GM18502 (cell line): ENCODE measurements around the gene TSPAN5.
"Not testable (repeated sequence)": the region's sequence is repeated elsewhere in the genome, so short reads cannot be mapped to it uniquely, and the experiment has no call there.

Experiments used
- ATAC-seq: cut with Tn5 transposase; IDR thresholded peaks from one replicate; pipeline ENCODE4 v1.9.1; 2021; ENCODE audit warnings: mild to moderate bottlenecking; ENCODE audit not compliant: unreplicated experiment, poor library complexity

The TSPAN5 gene

DNA sequence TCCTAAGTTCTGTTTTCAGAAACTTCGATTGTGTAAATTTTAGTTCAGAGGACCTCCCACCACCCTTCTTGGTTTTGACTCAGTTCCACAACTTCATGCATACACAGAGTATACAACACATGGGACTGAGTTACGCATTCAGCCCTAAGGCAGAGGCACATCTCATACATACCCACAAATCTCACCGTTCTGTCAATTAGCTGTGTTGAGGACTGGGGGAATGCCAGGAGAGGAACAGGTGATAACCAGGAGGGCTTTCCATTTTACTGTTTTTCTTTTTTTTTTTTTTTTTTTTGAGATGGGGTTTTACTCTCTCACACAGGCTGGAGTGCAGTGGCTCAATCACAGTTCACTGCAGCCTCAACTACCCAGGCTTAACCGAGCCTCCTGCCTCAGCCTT, 150.2 kb downstream of the TSPAN5 start:
- ATAC-seq = no peak

DNA sequence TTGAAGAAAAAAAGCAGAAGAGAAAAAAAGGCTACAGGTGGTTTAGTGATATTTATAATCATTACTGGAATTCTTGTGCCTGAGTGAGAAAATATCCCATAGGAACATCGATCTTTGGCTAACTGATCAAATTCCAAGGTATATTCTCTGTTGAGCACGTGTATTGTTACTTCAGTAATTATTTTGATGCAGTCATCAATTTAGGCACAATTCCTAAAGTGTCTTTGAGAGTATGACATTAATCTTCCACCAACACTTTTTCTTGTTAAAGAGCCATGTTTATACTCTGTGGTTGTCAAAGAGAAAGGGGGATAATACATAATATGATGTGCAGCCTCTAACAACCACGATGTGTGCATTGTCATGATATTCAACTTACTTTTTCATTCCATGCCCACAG, 151.1 kb downstream of the TSPAN5 start:
- no peak for ATAC-seq

DNA sequence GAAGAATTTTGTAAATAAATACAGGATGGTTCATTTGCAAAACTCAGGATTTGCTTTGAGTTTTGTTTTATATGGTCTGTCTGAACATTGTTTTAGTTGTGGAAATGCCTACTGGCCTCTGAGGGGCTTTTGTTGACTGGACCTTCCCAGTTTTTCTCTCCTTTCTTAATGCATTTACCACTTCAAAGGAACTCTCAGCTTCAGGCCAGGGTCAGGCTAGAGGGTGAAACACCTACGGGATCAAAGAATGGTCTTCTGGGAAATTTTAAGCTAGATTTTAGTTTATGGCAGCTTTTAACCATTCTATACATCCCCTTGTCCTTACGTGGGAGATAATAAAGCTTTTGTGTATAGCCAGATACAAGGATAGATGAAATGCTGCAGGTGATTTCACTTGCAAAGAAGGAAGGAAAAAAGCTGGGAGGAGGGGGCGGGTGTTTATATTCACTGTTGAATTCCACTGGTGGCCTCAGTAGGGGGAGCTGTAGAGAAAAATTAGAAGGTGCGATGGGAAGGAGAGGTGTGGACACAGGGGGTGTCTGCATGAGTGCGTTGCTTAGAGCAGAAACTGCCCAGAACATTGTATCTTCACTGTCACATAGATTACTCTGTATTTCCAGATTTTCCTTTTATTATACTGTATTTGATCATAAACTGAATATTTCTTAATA, 151.8 kb downstream of the TSPAN5 start:
- no peak for ATAC-seq

DNA sequence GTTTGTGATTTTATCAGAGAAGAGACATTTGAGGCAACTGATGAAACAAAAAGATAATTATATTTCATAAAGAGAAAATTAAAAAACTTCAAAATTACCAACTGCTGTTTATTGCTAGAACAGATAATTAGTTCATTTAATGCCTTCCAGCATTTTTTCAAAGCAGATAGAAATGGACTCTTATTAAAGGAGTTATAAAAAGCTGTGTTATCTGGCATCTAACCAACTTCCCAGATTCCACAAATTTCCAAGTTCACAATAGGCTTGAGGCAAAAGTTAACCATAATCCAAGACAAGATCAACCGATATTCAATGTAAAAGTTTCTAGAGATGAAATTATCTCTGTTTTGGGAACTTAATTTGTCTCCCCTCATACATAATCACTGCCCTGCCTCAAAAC, 152.4 kb downstream of the TSPAN5 start:
- ATAC-seq = no peak

DNA sequence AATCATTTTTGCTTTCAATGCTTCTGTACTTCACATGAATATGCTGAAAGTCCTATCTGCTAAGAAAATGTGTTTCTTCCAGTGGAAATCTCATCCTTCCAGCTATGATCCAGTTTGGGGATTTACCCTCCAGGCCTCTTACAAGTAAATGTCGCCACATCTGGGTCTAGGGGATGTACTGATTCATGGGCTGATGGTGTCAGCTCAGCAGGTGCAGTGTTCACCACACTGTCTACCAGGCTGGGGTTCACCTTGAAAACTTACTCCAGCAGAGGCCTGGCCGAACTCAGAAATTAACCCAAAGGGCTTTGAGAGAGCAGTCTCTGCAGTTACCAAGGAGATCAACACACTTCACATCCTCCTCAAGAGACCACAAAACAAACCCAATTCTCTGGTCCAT, 154.3 kb downstream of the TSPAN5 start:
- ATAC-seq = no peak

DNA sequence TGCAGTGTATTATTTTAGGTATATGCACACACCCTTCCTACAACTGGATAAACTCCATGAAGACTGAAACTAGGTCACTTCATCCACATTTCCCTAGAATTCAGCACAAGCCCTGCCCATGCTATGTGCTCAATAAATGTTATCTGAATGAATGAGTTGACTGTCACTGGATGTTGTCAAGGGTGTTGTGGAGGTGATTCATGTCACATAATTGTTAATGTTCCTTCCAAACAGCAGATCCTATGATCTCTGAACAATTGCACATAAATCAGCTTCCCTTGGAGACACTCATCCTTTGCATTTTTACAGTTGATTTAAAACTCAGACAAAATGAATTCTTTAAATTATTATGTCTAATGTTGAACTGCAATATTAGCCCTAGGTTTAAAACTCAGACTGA, 154.7 kb downstream of the TSPAN5 start:
- no peak for ATAC-seq

DNA sequence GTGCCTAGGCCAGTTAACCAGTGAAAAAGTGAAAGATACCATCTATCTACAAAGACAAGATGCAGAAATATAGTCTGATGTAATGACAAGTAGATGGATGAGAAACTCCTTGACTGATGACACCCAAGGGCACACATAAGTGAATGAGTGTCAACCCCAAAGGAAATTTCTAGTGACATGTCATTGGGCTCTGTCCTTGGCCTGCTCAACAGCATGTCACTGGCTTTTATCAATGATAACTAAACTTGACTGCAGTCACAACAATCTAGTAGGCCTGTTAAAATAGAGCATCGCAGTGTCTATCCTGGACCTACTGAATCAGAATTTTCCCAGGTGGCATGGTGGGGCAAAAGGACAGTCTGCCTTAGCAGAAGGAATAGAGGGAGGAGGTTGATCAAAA, 155.8 kb downstream of the TSPAN5 start:
- ATAC-seq = no peak

DNA sequence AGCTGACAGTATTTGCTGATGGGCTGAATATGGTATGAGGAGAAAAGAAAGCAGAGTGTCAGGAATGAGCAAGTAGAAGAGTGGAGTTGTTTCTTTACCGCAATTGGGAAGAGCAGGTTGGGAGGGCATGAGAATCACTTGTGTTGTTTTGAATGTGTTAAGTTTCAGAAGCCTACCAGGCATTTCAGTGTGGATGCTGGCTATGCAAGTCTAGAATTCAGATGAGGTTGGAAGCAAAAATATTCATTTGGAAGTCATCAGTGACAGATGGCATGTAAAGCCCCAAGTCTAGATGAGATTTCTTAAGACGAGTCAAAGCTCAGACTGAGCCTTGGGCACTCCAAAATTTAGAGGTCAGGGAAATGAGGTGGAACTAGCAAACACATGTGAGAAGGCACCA, 156.4 kb downstream of the TSPAN5 start:
- ATAC-seq = no peak

DNA sequence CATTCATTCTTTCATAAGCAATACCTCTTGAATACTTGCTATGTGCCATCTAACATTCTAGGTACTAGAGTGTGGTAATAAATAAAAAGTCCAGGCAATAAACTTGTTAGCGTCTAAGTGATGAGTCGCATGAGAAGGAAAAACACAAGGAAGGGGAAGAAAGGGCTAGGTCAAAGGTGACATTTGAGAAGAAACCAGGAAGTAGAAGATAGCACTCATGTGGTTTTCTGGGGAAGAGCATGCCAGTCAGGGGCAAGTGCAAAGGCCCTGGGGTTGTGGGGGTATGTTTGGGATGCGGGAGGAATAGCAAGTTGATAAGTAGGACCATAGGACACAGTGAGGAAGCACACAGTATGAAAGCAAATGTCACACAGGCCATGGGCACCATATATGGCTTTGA, 157.0 kb downstream of the TSPAN5 start:
- no peak for ATAC-seq

DNA sequence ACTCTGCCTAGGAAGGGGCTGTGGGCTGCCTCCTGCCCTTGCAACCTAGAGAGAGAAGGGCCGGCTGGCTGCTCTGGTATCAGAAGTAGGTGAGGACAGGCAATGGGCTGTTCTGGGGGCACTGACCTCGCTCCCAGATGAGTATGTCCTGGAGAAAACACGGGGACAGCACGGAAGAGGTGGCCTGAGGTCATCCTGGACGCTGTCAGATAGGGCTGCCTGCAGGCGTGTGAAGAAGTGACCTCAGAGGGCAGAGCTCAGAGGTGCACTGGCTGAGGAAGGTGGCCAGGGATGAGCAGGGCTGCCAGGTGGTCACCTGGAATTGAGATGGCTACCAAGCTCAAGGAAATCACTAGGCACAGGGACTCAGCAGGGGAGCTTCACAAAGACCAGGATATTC, 159.6 kb downstream of the TSPAN5 start:
- no peak for ATAC-seq

DNA sequence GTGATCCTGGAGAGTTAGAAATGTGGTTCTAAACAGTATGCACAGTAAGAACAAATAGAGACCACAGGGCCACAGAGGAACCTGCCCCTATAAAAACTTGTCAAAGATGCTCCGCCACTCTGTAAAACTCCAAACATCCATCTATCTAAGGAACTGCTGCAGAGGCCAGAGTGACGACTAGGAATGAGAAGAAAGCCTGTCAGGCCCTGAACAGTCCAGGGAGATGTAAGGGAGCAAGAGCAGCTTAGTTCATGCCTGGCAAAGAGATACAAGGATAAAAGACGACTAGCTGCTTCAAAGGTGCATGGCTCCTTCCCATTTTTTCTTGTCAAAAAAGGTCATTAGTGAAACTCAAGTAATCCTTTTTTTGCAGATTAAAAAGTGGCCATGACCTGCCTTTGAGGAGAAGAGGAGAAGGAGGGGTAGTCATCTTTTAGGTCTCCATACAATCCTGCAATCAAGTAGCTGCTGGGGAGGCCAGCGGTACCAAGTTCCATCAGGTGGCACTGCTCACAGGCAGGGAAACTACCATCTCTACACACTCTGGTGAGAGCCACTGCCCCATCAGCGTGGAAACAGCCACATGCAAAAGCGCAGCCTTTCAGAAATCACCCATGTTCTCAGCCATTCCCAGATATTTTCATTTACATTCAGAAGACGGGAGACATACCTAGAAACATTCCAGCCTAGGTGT, 162.1 kb downstream of the TSPAN5 start:
- ATAC-seq = no peak

DNA sequence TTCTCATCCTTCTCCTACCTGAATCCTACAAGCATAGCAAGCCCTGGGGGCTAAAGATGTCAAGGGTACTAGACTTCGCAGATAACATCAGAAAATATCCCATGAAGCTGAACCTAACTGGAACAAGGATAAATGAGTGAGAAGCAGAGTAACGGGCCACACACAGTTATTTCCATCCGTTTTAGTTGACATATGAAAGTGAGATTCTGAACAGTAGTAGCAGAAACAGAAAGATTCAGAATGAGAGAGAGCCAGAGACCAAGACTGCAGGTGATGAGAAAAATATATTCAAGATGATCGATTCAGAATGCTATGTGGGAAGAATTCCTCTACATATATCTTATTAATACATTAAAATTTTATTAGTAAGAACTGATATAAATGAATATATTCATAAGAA, 165.1 kb downstream of the TSPAN5 start:
- peak; percentile 88 for ATAC-seq

DNA sequence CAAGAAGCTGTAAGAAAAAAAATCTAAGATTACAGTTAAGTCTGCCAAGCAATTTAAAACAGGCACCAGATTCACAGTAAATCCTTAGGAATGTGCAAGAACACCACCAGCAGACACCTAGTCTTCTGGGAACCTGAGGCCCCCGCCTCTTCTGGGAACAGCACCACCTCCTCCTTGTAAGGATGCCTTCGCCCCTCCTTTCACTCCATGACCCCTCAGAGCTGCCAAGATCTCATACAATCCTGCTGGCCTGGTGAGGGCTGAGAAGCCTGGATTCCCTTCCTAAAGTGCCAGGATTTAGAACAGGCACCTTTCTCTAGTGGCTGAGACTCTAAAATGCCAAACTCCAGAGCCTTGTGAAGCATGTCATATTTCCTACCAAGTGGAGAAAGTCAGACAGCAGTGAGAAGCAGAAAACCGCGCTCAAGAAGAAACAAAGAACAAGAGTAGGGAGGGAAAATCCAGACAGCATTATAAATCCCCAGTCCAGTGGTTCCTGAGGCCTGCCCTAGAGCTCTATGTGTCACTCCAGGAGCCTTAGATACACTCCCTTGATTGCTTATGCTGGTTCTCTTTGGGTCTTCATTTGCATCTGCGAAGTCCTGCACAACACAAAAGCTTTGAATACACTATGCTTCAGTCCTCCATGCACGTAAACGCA, 166.4 kb downstream of the TSPAN5 start:
- ATAC-seq = no peak

DNA sequence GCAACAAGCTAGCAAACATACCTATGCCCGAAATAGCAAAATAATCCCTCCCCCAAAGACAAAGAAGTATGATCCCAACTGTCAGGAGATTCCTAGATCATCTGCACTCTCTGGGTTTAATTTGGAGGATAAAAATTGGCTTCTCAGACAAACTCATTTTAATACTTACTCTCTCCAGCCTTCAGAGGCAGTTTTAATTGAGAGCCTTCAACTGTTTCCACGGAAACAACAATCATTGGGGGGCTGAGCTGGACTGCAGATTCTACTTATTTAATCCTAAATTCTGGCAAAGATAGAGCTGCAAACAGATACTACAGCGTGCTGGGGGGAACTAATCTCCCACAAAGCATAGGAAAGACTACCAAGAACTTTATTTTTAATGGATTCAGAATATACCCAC, 168.2 kb downstream of the TSPAN5 start:
- no peak for ATAC-seq

DNA sequence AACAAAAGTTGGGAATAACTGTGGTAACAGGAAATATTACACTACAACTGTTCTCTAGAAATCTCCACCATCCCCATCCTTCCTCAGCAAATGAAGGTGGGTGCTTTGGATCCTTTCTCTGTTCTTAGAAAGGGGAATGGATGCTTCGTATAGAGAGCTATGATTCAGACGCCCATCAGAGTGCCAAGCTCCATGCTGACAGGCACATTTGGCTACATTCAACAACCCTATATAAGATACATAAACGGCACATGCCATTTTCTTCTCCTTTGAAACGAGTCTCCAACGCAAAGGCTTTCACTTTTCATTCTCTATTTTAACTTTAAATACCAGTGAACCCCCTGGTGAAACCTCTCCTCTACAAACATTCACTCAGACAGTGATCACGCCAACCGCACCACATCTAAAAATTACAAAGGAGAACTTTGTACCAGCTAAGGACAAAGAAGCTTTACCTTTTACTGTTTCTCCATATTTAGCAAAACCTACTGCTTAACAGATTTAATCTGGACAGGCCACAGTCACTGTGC, 172.5 kb downstream of the TSPAN5 start:
- ATAC-seq = no peak

DNA sequence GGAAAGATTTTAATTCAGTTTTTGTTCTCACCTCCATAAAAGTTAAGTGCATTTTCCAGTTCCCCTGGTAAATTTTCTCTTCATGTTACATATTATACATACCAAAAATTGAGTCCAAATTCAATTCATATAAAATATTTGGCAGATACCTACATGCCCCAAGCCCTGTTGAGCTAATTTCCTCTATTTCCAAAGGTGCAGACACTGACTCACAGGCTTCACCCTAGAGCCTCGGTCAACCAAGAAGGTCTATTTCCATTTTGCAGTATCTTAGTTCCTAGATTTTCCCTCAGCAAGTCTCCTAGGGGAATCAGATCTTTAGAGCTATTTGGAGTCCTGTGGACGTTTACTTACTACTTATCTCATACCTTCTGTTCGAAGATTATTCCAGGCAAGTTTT, 174.4 kb downstream of the TSPAN5 start:
- ATAC-seq = no peak

DNA sequence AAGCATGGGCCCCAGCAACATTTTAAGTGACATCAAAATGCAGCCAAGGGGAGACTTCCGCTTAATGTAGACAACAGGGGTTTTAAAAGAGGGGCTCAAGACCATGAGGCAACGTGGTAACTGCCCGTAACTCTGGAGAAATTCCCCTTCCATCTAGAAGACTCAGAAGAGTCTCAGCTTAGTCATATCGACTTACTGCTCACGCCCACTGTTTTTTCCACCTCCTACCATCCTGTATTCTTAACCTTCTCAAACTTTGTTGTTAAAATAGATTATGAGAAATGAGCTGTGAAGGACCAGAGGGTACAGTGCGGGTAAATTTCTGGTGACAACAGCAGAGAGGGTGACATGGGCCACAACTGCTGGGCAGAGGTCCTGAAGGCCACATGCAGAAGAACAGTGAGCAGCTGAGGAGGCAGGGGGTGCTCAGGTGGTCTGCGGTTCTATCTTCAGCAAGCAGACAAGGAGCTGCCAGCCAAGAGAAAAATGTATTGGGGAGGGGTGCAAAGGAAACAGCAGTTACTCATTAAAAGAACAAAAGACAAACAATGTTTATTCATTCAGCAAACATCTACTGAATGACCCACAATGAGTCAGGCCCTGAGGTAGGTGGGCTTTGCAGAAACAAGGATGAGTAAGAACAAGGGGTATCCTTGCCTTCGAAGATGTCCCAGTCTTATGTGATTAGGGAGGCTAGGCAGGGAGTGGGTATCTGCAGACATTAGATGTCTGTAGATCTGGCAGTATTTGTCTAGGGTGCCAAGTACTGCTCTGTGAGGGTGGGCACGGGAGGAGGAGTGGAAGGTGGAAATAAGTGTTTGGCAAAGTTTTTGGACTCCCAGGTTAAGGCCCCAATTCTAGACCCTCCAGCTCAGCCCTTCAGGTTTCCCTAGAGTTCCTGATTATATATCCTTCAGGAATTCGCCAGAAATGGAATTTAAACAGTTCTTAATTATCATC, 175.3 kb downstream of the TSPAN5 start:
- peak; percentile 91 for ATAC-seq

DNA sequence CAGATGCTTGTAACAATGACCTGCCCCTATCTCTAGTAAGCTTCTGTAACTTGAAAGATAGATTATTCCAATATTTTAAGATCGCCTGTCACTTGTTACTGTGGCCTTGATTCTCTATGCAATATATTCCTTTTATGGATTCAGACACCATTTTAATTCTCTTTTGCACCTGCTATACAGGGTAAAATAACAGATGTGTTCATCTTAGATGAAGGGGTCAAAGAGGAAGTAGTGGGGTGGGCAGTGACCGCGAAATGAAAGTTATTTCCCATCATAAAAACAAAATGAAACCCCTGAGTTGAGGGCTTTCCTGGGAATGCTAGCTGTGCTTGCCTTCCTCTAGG, 175.9 kb downstream of the TSPAN5 start:
- peak; percentile 22 for ATAC-seq

DNA sequence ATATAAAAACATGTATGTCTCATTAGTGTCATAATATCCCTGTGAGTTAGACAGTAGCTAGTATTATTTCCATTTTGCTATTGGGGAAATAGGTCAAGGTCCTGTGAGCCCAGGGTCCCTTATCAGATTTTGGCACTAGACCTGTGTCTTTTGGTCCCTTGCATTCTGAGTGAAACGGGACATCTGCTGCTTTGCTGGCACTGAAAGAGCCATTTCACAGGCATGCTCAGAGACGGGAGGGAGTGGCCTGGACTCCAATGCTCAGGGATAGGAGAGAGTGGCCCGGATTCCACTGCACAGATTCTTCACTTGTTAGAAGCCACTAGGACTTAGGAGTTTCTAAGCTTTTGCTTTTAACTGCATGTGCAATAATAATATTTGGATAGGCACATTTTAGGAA, 177.2 kb downstream of the TSPAN5 start:
- no peak for ATAC-seq

DNA sequence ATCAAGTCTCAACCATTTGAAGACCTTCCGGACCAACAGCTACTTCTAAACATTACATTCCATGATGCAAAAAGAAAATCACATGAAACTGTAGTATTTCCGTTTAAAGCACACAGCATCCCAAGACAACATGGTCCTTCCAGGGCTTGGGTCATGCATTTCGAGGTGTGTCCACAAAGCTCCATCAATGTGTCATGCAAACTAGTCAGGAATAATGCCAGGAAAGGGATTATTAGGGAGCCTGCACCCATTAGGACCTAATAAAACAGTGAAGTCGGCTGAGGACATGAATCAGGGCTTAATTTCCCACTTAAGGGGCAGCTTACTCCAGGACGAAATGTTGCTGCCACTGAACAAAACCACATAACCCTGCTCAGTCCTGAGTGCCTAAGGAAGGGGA, 177.9 kb downstream of the TSPAN5 start:
- ATAC-seq = no peak

DNA sequence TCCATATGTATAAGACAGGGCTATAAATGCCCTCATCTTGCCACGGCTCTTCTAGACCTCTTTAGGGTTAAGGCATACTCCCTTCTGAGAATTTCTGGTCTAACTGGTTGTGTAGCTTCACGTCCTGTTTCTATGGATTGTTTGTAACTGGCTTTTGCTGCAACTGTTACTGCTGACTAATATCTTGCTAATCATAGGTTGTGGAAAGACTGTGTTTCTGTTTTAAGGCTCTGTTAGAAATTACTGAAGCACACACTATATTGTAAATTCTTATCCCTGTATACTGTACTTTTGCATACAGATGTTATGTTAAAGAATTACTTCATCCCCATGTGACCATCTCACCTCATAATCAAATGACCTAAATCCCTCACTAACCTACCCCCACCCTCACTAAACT, 178.8 kb downstream of the TSPAN5 start:
- ATAC-seq = not testable (repeated sequence)
